OCI-LY7 (cell line): ENCODE measurements around the gene STKLD1. TPM values are rescaled to one million over a fixed set of nuclear protein-coding genes. Genes with fewer than 3 reads are reported as not detected.

Experiments
- BruUV-seq: library from RNA; stranded (reverse); fragments of 400-500 nt; replicated peaks from 2 replicates; lab custom pipeline; 2021; lab: Mats Ljungman, UMichigan
- CTCF ChIA-PET: fragments of 300-600 bp; sonication (Branson Sonifier 250); formaldehyde crosslinking; loops from one replicate; lab custom pipeline; 2022; ENCODE audit warnings: antibody characterized with exemption; ENCODE audit not compliant: unreplicated experiment; lab: Charles Lee
- POLR2A ChIA-PET: fragments of 300-600 bp; sonication (Branson Sonifier 250); formaldehyde crosslinking; loops from one replicate; lab custom pipeline; 2022; ENCODE audit warnings: antibody characterized with exemption; lab: Charles Lee
- DNase-seq: peaks from one replicate; pipeline ENCODE4 v3.0.0-alpha.2; 2015; ENCODE audit warnings: low spot score
- H2AFZ ChIP-seq: fragments of 200-600 bp; sonication (generic), shearing (Covaris generic); 2 replicates; pipeline ENCODE4 v1.6.1; 2014; ENCODE audit warnings: mild to moderate bottlenecking, antibody characterized with exemption, low read length, moderate library complexity
- H3K27ac ChIP-seq: fragments of 200-600 bp; sonication (generic); 2 replicates; pipeline ENCODE4 v1.5.1; 2014; ENCODE audit warnings: mixed run types, low read depth, mild to moderate bottlenecking, moderate library complexity, low read length, inconsistent platforms; ENCODE audit not compliant: poor library complexity, severe bottlenecking
- H3K36me3 ChIP-seq: fragments of 200-600 bp; sonication (generic); 2 replicates; pipeline ENCODE4 v1.6.1; 2014; ENCODE audit warnings: mild to moderate bottlenecking, antibody characterized with exemption, low read length, moderate library complexity, mixed read lengths; ENCODE audit not compliant: insufficient read depth
- H3K4me1 ChIP-seq: fragments of 200-600 bp; sonication (generic); 2 replicates; pipeline ENCODE4 v1.5.1; 2014; ENCODE audit warnings: mild to moderate bottlenecking, low read length; ENCODE audit not compliant: insufficient read depth, poor library complexity, severe bottlenecking
- H3K4me2 ChIP-seq: fragments of 200-600 bp; sonication (generic); 2 replicates; pipeline ENCODE4 v1.6.1; 2014; ENCODE audit warnings: mild to moderate bottlenecking, low read length
- H3K4me3 ChIP-seq: fragments of 200-600 bp; sonication (generic); 2 replicates; pipeline ENCODE4 v1.5.1; 2014; ENCODE audit warnings: mild to moderate bottlenecking, low read depth, low read length; ENCODE audit not compliant: poor library complexity, severe bottlenecking
- H3K79me2 ChIP-seq: fragments of 200-600 bp; sonication (generic); 2 replicates; pipeline ENCODE4 v1.6.1; 2016; ENCODE audit warnings: low read depth, mild to moderate bottlenecking, low read length, moderate library complexity, mixed read lengths; ENCODE audit not compliant: insufficient read depth
- H3K9me2 ChIP-seq: fragments of 200-600 bp; sonication (generic); 2 replicates; pipeline ENCODE4 v1.6.1; 2016; ENCODE audit warnings: mild to moderate bottlenecking, low read length, mixed read lengths; ENCODE audit not compliant: insufficient read depth
- H3K9me3 ChIP-seq: fragments of 200-600 bp; sonication (generic); 2 replicates; pipeline ENCODE4 v1.6.1; 2014; ENCODE audit warnings: mild to moderate bottlenecking, mixed run types, low read length, mixed read lengths
- H4K20me1 ChIP-seq: fragments of 200-600 bp; sonication (generic); 2 replicates; pipeline ENCODE4 v1.6.1; 2014; ENCODE audit warnings: mild to moderate bottlenecking, antibody characterized with exemption, low read length, moderate library complexity, mixed read lengths; ENCODE audit not compliant: insufficient read depth
- EZH2phosphoT487 ChIP-seq: fragments of 200-600 bp; sonication (generic); IDR thresholded peaks from 2 replicates; pipeline ENCODE4 v1.6.1; 2018; ENCODE audit warnings: low read depth, borderline replicate concordance, mild to moderate bottlenecking, mixed run types, antibody characterized with exemption, low read length, moderate library complexity, mixed read lengths
- intact Hi-C: fragments of 100-400 bp; cut with micrococcal nuclease; formaldehyde crosslinking; loops from one replicate; pipeline ENCODE4 v1.10.0; 2022; ENCODE audit not compliant: unreplicated experiment
- total RNA-seq, 2 experiments: library from RNA; depleted of rRNA in 1 of 2; stranded (reverse); fragments of >200 nt in 1 of 2; shearing (Covaris generic) in 1 of 2; gene quantifications; 2 replicates each; pipeline ENCODE4 v1.2.3, GENCODE V29; 2014 to 2022
- TF ChIP-seq, protein P1 (sequence below): fragments of 200-600 bp; sonication (generic); conservative IDR thresholded peaks from 2 replicates; pipeline ENCODE4 v1.5.1; 2014; ENCODE audit warnings: mild to moderate bottlenecking, antibody characterized with exemption, low read length, moderate library complexity, mixed read lengths

The STKLD1 gene
- total RNA-seq, 2 experiments from 2014 or later = 1.4 to 1.7 TPM

DNA sequence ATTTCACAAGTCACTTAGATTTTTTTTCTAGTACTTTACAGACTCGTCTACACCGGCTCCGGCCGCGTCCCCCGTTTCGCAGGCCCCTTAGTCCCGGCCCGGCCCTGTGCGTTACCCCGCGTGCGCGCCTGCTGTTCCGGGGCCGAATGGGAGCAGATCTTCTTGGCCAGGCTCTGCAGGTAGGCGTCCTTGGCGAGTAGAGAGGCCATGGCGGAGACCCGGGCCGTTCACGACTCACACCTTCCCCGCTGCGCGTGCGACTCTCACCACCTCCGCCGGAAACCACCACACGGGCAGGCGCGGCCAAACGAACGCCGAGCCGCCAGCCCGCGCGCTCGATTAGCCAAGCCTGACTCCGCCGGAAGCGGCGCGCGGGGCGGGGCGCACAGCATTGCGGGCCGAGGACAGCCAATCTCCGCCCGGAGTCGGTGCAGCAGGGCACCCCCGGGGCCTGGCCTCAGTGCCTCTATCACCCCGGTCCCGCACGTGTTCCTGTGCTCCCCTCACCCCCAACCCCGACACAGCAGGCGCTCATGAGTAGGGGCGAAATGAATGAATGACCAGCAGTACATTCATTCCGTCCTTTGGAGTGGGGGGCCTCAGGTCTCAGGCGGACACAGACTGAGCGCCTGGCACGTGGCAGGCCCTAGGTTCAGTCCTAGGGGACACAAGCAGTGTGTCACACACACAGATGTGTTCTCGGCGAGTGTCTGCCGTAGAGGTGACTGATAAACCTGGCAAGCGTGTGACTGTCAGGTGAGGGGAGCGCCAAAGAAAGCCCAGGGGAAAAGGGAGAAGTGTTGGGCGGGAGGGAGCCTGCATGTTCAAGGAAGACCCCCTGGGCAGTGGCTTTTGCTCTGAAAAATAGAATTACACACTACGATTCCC is 40.0 kb upstream of the STKLD1 start, which contains the start of gene SURF6:
SURF6 (minus strand) TSS at position 265 of the 888 bp plus-strand sequence; CDS start at position 209, 56 bp downstream.
- H4K20me1 ChIP-seq = peaks cover 11% of the 10 kb centered on the region; the same call in 1 of the 2 replicates
- TF ChIP-seq, protein P1, sequence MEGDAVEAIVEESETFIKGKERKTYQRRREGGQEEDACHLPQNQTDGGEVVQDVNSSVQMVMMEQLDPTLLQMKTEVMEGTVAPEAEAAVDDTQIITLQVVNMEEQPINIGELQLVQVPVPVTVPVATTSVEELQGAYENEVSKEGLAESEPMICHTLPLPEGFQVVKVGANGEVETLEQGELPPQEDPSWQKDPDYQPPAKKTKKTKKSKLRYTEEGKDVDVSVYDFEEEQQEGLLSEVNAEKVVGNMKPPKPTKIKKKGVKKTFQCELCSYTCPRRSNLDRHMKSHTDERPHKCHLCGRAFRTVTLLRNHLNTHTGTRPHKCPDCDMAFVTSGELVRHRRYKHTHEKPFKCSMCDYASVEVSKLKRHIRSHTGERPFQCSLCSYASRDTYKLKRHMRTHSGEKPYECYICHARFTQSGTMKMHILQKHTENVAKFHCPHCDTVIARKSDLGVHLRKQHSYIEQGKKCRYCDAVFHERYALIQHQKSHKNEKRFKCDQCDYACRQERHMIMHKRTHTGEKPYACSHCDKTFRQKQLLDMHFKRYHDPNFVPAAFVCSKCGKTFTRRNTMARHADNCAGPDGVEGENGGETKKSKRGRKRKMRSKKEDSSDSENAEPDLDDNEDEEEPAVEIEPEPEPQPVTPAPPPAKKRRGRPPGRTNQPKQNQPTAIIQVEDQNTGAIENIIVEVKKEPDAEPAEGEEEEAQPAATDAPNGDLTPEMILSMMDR = no peak
- no peak for TF ChIP-seq EZH2phosphoT487
- POLR2A ChIA-PET = interaction anchor here (0.7 to 1.4 kb wide), 2 partner anchors 12 to 30 kb away, joined by 3 read pairs; partner anchors contain the start of genes MED22 and RPL7A
- 0 out of 2 replicates have a peak within 1 kb of the TSS, but pooled peaks have one; percentile 32 for H2AFZ ChIP-seq
- no peaks in the 10 kb centered on the region for H3K9me2 ChIP-seq
- H3K4me2 ChIP-seq = peak within 1 kb of the TSS; percentile 85
- H3K36me3 ChIP-seq = peaks cover 83% of the 10 kb centered on the region
- intact Hi-C loops = loop anchor here (2.0 kb wide), 1 partner anchor 39 kb away; no protein-coding TSS in a partner anchor
- H3K4me1 ChIP-seq = peaks cover 39% of the 10 kb centered on the region
- CTCF ChIA-PET = no interaction called here
- peak within 1 kb of the TSS; percentile 86 for H3K4me3 ChIP-seq
- BruUV-seq = no TSS peak
- DNase-seq = peak; percentile 94
- peaks cover 17% of the 10 kb centered on the region for H3K79me2 ChIP-seq
- no peaks in the 10 kb centered on the region for H3K9me3 ChIP-seq
- H3K27ac ChIP-seq = peak within 1 kb of the TSS; percentile 61

DNA sequence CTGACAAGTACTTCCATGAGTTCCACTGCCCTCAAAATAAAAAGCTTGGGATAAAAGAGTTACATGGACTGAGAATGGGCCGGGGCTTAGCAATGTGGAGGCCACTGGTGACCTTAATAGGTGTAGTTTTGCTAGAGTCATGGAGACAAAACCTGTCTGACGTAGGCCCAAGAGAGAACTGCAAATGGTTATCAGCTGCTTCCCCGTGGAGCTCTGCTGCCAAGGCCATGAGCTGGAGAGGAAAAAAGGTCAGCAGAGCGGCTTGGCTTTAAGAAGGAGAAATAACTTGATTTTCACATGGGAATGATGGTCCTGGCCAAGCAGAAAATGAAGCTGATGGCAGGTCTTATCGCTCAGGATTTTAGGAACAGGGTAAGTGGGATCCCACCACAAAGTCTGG is 36.5 kb upstream of the STKLD1 start:
- TF ChIP-seq, protein P1 = no peak
- TF ChIP-seq EZH2phosphoT487 = no peak
- DNase-seq = no peak
- H3K4me2 ChIP-seq = no peak overlapping the region
- H3K79me2 ChIP-seq = peaks cover 13% of the 10 kb centered on the region
- H2AFZ ChIP-seq = no peak overlapping the region
- no peak overlapping the region for H3K4me3 ChIP-seq
- intact Hi-C loops = no loop called here
- no peaks in the 10 kb centered on the region for H3K9me2 ChIP-seq
- peaks cover 83% of the 10 kb centered on the region for H3K36me3 ChIP-seq
- ChIA-PET POLR2A (interaction anchor here (0.9 kb wide), 1 partner anchor 120 kb away, joined by 4 read pairs; the partner anchor contains the start of gene CACFD1), CTCF (no interaction called here)
- H3K4me1 ChIP-seq = peaks cover 33% of the 10 kb centered on the region
- no peaks in the 10 kb centered on the region for H3K9me3 ChIP-seq
- peaks cover 6% of the 10 kb centered on the region; the same call in 1 of the 2 replicates for H4K20me1 ChIP-seq
- H3K27ac ChIP-seq = peak overlapping the region; percentile 41
- no TSS peak for BruUV-seq
